NCI-H345 treated with DMSO at 0.1 percent for 48 hours (cell line): ENCODE results near the gene IL1RL1.

ENCODE experiments used
- DNase-seq: peaks from one replicate; lab custom pipeline; 2025; ENCODE audit not compliant: unreplicated experiment; lab: John Stamatoyannopoulos, UW

The IL1RL1 gene

GRCh38 chr2:102334486-102334885 is 23.1 kb downstream of the IL1RL1 start:
- DNase-seq = no peak

DNA sequence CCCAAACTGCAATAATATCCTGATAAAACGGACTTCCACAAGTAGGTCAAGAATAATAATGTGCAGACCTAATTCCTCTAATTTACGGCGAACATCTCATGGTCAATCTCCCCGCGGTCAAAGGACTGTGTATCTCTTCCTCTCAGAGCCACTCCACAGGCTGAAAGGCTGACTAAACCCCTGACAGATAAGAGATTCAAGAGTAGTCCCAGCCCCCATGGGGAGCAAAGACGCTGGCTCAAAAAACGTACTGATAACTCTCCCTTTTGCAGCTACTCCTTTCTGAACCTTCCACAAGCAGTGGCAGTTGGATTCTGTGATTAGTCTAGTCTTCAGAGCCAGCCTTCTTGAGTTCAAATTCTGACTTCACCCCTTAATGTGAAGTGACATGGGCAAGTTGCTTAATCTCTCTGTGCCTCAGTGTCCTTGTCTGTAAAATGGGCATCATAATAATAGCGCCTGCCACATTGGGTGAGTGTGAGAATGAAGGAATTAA is 24.6 kb downstream of the IL1RL1 start:
- DNase-seq = no peak

- no peak for DNase-seq
These were observed 25.2 kb downstream of the IL1RL1 start for GRCh38 chr2:102336502-102336945.

GRCh38 chr2:102337012-102337411 is 25.6 kb downstream of the IL1RL1 start:
- DNase-seq = no peak

DNA sequence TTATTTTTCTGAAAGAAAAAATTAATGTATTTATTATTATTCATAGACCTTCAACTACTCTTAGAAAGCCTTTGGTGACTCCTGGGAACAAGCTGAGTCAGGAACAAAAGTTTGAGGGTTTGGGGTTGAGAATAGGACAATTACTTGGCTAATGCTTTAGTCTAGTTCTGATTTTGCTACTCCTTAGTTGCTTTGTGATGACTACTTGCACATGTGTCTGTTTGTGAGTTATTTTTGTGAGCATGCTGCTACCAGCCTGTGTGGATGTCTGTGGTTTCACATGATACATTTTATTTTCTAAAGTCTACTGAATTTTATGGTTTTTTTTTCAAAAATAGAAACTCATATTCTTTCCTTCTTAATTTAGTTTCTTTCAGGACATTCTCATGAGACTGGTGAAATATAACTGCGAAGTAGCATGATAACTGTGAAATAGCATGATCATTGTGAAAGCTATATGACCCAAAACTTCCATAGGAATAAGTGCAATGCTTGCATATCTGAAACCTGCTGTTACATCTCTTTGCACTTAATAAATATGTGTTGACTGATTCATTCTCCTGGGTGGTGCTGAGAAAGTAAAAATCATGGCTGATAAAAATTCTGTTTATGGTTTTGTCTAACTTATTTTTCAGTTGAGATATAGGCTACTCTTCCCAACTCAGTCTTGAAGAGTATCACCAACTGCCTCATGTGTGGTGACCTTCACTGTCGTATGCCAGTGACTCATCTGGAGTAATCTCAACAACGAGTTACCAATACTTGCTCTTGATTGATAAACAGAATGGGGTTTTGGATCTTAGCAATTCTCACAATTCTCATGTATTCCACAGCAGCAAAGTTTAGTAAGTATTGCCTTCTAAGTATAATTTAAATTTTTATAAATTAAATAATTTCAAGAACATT is 26.4 kb downstream of the IL1RL1 start:
- DNase-seq = no peak

GRCh38 chr2:102340778-102341177 is 29.4 kb downstream of the IL1RL1 start:
- no peak for DNase-seq

GRCh38 chr2:102342888-102343287 is 31.5 kb downstream of the IL1RL1 start:
- DNase-seq = no peak

DNA sequence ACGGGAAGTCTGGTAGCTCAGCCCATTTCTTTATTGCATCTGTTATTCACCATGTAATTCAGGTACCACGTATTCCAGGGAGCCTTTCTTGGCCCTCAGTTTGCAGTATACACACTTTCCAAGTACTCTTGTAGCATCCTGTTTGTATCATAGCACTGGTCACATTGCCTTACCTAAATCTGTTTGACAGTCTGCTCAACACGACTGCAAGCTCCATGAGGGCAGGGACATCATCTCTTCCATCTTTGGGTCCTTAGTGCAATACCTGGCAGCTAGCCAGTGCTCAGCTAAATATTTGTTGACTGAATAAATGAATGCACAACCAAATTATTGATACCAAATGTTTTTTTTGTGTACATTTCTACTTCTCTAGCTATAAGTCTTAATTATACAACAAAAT is 33.0 kb downstream of the IL1RL1 start:
- DNase-seq = no peak

GRCh38 chr2:102345329-102345920 is 34.1 kb downstream of the IL1RL1 start:
- no peak for DNase-seq

- DNase-seq = no peak
These were observed 35.2 kb downstream of the IL1RL1 start for GRCh38 chr2:102346381-102347130.

GRCh38 chr2:102350137-102350793 is 38.9 kb downstream of the IL1RL1 start:
- DNase-seq = no peak

DNA sequence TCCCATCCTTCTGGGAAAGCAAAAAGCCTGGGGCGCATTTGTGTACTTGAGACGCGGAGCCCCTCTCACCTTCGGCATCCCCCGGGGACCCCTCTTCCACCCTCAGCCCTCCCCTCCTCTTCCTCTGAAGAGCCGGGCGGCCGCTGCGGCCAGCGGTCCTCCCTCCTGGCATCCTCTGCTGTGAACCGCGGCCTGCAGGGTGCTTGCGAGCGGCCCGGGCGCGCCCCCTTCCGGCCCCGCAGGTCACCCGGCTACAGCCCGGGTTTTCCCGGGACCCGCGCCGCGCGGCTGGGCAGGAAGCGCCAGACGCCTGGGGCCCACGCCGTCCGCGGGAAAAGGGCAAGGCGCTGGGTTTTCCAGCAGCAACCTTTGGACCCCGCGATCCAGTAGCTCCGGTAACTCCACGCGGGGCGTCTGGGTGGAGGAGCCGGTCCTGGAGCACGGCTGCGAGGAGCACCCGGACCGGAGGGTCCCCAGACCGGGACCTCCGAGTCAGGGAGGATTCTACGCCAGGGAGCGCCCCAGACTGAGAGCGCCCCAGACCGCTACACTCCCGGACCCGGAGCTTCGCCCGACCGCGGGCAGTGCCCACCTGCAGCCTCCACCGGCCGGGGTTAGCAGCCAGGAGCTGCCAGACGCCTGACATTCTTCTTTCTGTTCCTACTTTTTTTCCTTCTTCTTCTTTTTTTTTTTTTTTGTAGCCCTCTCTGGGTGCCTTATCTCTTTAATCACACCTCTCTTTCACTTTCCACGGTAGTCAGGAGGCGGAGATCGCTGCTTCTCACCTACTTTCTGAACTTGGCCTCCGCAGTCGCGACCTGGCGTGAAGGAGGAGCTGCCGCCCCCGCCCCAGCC is 44.4 kb downstream of the IL1RL1 start, which contains the start of gene IL18R1:
Gene IL18R1 (plus strand): TSS at position 271 of the 855 bp plus-strand sequence. CDS start 6,865 bp downstream, outside the sequence.
- DNase-seq = peak; percentile 43

- no peak for DNase-seq
These were observed 45.0 kb downstream of the IL1RL1 start for GRCh38 chr2:102356381-102356712.

- no peak for DNase-seq
These were observed 45.4 kb downstream of the IL1RL1 start for GRCh38 chr2:102356741-102357140.

GRCh38 chr2:102357937-102358336 is 46.6 kb downstream of the IL1RL1 start:
- no peak for DNase-seq

DNA sequence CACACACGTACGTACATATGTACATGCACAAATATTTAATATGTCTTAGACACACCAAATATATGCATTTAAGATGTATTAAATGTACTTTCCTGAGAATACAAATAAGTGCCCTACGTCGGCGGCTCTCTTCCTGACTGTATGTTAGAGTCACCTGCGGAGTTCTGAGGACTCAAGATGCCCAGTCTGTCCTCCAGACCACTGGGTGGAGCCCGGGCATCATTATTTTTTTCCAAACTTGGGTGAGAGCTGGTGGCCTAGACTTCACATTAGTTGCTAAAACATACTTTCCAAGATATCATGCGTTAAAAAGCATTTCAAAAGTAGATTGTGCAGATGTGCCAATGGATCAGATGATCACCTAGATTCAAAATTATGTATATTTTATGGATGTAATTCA is 47.1 kb downstream of the IL1RL1 start:
- DNase-seq = no peak

DNA sequence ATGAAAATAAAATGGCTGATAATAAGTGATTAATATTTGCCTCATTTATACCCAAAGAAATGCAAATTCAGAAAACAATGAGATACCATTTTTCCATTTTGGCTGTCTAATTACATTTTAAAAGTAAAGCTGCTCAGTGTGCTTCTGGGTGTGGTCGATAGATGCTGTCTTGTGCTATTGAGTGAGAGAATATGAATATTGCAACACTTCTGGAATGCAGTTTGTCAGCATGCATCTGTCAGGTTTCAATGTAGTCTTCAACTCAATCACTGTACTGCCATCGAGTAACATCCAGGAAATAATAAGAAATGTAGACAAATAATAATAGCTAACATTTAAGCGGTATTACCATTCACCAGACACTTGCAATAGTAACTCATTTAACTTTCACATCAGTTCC is 48.2 kb downstream of the IL1RL1 start:
- DNase-seq = no peak

DNA sequence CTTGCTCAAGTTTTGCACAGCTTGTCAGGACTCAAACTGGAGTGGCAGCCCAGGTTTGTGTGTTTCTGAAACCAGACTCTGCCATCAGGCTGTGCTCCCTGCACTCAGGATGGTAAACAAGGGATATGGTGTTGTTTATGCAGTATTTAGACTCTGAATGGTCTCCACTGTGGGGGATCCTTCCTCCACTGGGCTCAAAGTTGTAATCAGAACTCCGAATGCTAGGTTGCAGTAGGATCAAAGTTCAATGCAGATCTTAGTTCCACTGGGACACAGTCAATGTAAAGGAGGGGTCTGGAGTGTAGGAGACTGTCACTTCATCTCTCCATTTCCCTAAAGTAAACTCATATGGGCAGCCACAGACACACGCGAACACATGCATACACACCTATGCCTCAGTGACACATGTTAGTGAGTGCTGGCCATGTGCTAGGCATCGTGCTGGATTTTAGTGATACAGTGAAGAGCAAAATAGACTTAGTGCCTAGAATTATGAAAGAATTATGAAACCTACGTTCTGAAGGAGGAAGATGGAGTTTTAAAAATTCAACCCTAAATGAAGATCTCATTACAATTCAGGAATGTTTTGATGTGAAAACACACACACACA is 50.4 kb downstream of the IL1RL1 start:
- DNase-seq = no peak

DNA sequence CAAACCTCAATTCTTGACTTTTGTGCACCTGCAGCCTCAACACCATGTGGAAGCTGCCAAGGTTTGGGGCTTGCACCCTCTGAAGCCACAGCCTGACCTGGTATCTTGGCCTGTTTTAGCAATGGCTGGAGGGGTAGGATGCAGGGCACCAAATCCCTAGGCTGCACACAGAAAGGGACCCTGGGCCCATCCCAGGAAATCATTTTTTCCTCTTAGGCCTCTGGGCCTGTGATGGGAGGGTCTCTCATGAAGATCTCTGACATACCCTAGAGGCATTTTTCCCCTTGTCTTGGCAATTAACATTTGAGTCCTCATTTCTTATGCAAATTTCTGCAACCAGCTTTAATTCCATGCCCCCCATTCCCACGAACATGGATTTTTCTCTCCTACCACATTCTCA is 54.4 kb downstream of the IL1RL1 start:
- DNase-seq = no peak
